GM18508 (cell line): Measurements from ENCODE around the gene TMEM245.

ENCODE experiments used
- ATAC-seq: cut with Tn5 transposase; IDR thresholded peaks from one replicate; pipeline ENCODE4 v1.9.1; 2021; ENCODE audit warnings: moderate number of reproducible peaks; ENCODE audit not compliant: insufficient read depth, unreplicated experiment

TMEM245 gene

GRCh38 chr9:109033941-109034700 is 85.6 kb downstream of the TMEM245 start:
- ATAC-seq: no peak

DNA sequence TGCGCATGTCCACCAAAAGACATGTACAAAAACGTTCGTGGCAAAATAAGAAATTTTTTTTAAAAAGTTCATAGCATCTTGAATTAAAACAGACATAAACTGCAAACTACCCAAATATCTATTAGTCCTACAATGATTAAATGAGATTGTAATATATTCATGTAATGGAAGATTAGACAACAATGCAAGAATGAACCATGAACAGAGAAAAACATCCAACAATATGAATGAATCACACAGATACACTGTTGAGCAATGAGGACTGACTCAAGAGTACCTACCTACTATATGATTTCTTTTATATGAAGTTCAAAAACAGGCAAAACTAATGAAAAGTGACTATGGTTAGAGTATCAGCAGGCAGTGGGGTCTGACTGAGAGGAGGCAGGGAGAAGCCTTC is 88.5 kb downstream of the TMEM245 start:
- no peak for ATAC-seq

- no peak for ATAC-seq
These were observed 89.3 kb downstream of the TMEM245 start for GRCh38 chr9:109030426-109030825.

- no peak for ATAC-seq
These were observed 91.3 kb downstream of the TMEM245 start for GRCh38 chr9:109028457-109028856.

GRCh38 chr9:109027176-109027575 is 92.6 kb downstream of the TMEM245 start:
- no peak for ATAC-seq

GRCh38 chr9:109026306-109026705 is 93.4 kb downstream of the TMEM245 start:
- ATAC-seq: no peak

DNA sequence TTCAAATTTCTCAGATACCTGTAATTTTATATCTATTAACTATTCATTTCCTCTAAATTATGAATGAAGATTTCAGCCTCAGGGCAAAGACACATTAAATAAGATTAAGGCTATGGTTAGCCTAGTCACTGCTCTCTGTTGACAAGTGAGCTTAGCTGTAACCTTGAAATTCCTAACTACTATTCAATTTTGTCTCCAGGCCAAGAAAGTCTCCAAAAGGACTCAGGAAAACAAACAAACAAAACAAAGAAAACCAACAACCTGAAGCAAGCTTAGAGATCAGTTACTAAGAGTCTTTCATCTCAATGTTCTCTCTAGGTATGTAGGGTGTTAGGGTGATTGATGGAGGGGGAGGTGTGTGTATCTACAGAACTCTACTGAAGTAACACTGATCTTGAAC is 96.9 kb downstream of the TMEM245 start:
- ATAC-seq: no peak

DNA sequence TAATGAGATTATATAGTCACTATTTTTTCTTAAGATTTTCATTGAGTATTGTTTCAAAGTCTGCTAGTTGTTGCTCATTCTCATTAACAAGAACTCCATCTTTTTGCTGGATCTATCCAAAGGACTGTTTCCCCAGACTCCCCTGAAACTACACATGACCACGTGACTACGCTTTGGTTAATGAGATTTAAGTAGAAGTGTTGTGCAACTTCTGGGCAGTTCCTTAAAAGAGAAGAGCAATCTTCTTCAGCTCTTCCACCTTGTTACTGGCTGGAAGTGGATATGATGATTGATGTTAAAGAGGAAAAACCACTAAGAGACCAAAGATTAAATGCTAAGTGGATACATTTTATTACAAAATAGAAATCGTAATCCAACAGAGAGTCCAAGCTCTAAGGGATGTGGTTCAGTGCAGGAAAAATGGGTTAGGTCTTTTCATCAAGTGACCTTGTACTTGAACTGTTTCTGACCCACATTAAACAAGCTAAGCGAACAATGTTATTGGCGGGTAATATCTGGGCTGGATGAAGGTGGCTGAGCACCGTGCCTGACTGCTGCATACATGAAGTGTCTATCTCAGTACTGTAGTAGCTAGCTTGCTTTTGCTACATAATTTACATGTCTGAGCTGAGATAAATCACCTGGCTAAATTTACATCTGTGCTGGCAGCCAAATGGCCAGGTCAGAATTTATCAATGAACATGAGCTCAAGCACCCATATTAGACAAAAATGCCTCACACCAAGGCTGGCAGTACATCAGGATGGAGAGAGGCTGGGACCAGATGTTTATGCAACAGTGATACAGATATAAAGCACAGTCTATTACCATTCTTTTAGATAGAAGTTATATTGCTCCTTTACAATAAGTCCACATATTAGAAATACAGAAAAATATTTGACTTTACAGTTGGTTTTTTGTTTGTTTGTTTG is 98.9 kb downstream of the TMEM245 start:
- ATAC-seq: no peak

DNA sequence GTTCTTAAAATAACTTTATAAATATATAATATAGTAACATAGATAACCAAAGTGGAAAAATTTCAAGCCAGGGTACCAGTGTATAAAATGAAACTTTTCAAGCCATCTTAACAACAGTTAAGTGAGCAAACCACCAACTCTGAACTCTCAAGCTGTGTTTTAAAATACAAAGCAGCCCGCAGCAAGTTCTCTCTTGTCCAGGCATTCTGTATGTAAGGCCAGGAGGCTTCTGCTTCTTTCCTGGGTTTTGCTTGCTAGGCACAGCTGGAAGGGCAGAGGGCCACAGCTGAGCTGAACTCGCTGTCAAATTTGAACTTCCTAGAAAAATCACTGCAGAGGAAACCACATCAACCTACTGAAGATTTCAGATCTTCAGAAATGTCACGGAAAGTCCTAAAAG is 99.6 kb downstream of the TMEM245 start:
- ATAC-seq: no peak

DNA sequence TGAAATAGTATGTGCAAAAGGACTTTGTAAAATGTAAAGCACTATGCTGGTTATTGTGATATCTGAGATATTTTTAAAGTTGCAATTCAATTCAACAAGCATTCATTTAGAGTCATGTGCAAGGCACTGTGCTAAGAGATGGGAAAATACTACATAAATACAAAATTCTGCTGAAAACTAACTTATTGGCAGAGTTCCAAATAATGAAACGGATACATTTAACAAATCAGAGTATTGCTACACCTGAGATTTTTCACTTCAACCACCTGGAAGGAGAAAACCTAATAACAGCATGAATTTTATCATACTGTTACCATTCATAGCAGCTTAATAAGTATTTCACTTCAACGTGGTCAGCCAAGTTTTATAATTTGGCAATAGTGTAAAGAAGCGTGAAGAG is 100.3 kb downstream of the TMEM245 start:
- ATAC-seq: no peak

DNA sequence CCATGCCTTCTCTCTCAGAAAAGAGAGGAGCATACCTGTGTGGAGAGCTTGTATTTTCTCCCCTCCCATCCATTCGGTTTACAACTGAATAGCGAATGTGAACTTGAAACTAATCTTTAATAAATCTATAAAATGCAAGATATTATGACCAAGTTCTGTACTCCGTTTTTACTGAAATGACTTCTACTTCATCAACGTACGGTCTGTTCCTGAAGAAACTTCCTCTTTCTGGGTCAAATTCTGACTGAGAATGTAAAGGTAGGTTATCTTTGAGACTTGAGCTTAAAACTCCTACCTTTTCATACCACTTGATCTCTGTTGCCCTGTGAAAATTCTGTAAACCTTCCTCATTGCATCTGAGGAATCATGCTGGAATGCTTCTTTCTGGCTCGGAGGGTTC is 102.3 kb downstream of the TMEM245 start:
- peak; percentile 40 for ATAC-seq

DNA sequence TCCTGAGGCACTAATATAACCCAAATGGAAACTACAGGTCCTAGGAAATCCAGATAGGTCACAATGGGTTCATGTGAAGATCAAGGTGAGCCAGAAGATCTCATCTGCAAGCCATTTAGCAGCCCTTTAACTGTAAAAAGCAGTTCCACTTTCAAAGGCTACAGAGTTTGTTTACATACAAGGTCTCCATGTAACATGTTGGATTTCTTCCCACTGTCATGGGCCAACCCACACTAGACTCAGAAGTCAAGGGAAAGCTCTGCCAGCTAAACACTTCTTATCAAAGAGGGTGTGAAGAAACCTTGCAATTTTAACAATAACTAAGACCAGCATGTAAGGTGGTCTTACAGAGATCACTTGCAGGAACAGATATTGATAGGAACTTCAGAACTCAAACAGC is 102.7 kb downstream of the TMEM245 start:
- ATAC-seq: no peak

DNA sequence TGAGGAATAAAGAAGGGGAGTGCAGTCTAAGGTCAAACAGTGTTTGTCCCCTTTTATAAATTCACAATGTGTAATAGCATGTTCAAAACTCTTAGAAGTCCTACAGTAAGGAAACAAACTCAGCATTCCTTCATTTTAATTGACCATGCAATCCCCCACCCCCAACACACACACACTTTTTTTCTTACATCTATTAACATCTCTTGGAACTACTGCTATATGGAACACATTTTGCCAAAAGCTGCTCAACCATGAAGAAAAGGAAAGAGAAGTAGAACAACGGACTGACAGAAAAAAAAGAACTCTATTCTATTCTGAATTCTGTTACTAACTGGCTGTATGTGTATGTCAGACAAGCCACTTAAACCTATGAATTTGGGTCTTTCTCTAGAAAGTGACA is 103.6 kb downstream of the TMEM245 start:
- ATAC-seq: no peak

GRCh38 chr9:109014608-109015280 is 105.0 kb downstream of the TMEM245 start:
- ATAC-seq: no peak

GRCh38 chr9:109013679-109014607 is 105.8 kb downstream of the TMEM245 start:
- ATAC-seq: no peak

GRCh38 chr9:109012876-109013678 is 106.7 kb downstream of the TMEM245 start, which contains the start of gene CTNNAL1:
Gene CTNNAL1 (minus strand): TSS chr9:109013499. CDS start chr9:109013442, 57 bp downstream.
- ATAC-seq: no peak

- ATAC-seq: no peak
These were observed 107.5 kb downstream of the TMEM245 start for GRCh38 chr9:109012009-109012875.

DNA sequence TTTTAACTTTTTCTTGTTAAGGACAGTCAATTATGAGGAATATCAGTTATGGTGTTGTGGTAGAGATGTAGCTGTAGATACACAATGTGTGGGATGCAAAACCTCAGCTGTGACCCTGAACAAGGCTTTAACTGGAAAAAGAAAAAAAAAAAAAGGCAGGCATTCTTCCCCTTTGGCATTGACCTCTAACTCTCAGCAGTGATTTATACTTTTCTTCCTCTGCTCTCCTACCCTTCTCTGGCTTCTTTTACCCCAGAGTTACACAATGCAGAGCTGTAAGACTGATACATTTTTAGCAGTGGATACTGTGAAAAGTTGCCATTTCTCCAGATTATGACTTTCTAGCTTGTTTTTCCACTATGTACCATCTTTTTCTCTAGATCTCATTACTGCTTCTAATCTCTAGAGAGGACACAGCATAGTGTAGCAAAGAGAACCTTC is 108.5 kb downstream of the TMEM245 start:
- ATAC-seq: no peak
